TTC549 (cell line): ENCODE data around the gene DNMT3A.
"Not testable (repeated sequence)": the region's sequence is repeated elsewhere in the genome, so short reads cannot be mapped to it uniquely, and the experiment has no call there.

Experiments used
- FAIRE-seq: peaks from 2 replicates; lab custom pipeline; 2012; peaks lifted over from hg19 to GRCh38; lab: Jason Lieb, UNC

DNMT3A gene

GRCh38 chr2:25234738-25235137 is 107.0 kb downstream of the DNMT3A start:
- no peak for FAIRE-seq

- FAIRE-seq, result no peak
Observed at GRCh38 chr2:25233916-25234605, 107.7 kb downstream of the DNMT3A start.

- FAIRE-seq, result no peak
Observed at GRCh38 chr2:25232248-25232825, 109.4 kb downstream of the DNMT3A start.

- FAIRE-seq, result no peak
Observed at GRCh38 chr2:25230948-25231311, 110.8 kb downstream of the DNMT3A start.

GRCh38 chr2:25230198-25230947 is 111.4 kb downstream of the DNMT3A start:
- FAIRE-seq, result no peak

GRCh38 chr2:25229279-25230197 is 112.2 kb downstream of the DNMT3A start:
- no peak for FAIRE-seq

- peak; percentile 38 for FAIRE-seq
Observed at GRCh38 chr2:25228848-25229278, 112.9 kb downstream of the DNMT3A start.

GRCh38 chr2:25227576-25227975 is 114.1 kb downstream of the DNMT3A start:
- no peak for FAIRE-seq

GRCh38 chr2:25226827-25227226 is 114.9 kb downstream of the DNMT3A start:
- FAIRE-seq, result no peak

- FAIRE-seq, result no peak
Observed at GRCh38 chr2:25222477-25223121, 119.1 kb downstream of the DNMT3A start.

GRCh38 chr2:25221579-25221978 is 120.1 kb downstream of the DNMT3A start:
- FAIRE-seq, result no peak

- FAIRE-seq, result no peak
Observed at GRCh38 chr2:25220313-25220712, 121.4 kb downstream of the DNMT3A start.

- no peak for FAIRE-seq
Observed at GRCh38 chr2:25219621-25220020, 122.1 kb downstream of the DNMT3A start.

- FAIRE-seq, result no peak
Observed at GRCh38 chr2:25218100-25218499, 123.6 kb downstream of the DNMT3A start.

- FAIRE-seq, result no peak
Observed at GRCh38 chr2:25215948-25216679, 125.6 kb downstream of the DNMT3A start.

GRCh38 chr2:25215232-25215631 is 126.5 kb downstream of the DNMT3A start:
- FAIRE-seq, result no peak

GRCh38 chr2:25213229-25213628 is 128.5 kb downstream of the DNMT3A start:
- FAIRE-seq, result no peak

GRCh38 chr2:25210923-25211322 is 130.8 kb downstream of the DNMT3A start:
- FAIRE-seq, result not testable (repeated sequence)

- no peak for FAIRE-seq
Observed at GRCh38 chr2:25207078-25207545, 134.6 kb downstream of the DNMT3A start.

- no peak for FAIRE-seq
Observed at GRCh38 chr2:25204190-25204838, 137.4 kb downstream of the DNMT3A start.
